Lower lobe of right lung (tissue), 2 donors: ENCODE data around the gene OSBP. TPM values are rescaled to one million over a fixed set of nuclear protein-coding genes. Genes with fewer than 3 reads are reported as not detected.

Experiments
- ATAC-seq, 2 donors: fragments of 200-7000 bp; cut with Tn5 transposase; one replicate each; pipeline ENCODE4 v1.9.1; 2020 to 2022; ENCODE audit warnings: mild to moderate bottlenecking in 2 of 2, moderate library complexity in 2 of 2
- DNase-seq: peaks from one replicate; pipeline ENCODE4 v3.0.0-alpha.2; 2020
- H3K27ac ChIP-seq: fragments of 200-600 bp; one replicate; pipeline ENCODE4 v1.8.0; 2022
- H3K27me3 ChIP-seq: fragments of 200-600 bp; one replicate; pipeline ENCODE4 v1.8.0; 2022; ENCODE audit warnings: low read depth
- H3K36me3 ChIP-seq: fragments of 200-600 bp; one replicate; pipeline ENCODE4 v1.8.0; 2022; ENCODE audit warnings: mild to moderate bottlenecking
- H3K4me1 ChIP-seq: fragments of 200-600 bp; one replicate; pipeline ENCODE4 v1.8.0; 2022
- H3K4me3 ChIP-seq: fragments of 200-600 bp; one replicate; pipeline ENCODE4 v1.8.0; 2022; ENCODE audit warnings: mild to moderate bottlenecking
- H3K9me3 ChIP-seq: fragments of 200-600 bp; one replicate; pipeline ENCODE4 v1.8.0; 2022
- intact Hi-C: fragments of 100-400 bp; cut with DNase I; formaldehyde crosslinking; loops from one replicate; pipeline ENCODE4 v1.11.0; 2022
- microRNA-seq: library from miRNA; unstranded; fragments of <30 nt; microRNA quantifications from one replicate; pipeline ENCODE4 v1.2.0, GENCODE V29; 2020; ENCODE audit warnings: borderline number of aligned reads
- total RNA-seq: library from RNA; stranded (reverse); fragmentation: NEBNext Ultra II Directional; extraction: Animal tissue kit (Norgen Biotek cat#: 25700); gene quantifications from one replicate; pipeline ENCODE4 v1.2.1, GENCODE V29; 2021
- TF ChIP-seq, protein P1 (sequence below): fragments of 200-600 bp; IDR thresholded peaks from one replicate; pipeline ENCODE4 v1.8.0; 2022; ENCODE audit warnings: antibody characterized with exemption, mild to moderate bottlenecking
- donor health status: DM: no; HTN: yes; CAD: no; lungs with severe emphysema.

The OSBP gene
- total RNA-seq, 1 donor from 2014 or later = 37.7 TPM

DNA sequence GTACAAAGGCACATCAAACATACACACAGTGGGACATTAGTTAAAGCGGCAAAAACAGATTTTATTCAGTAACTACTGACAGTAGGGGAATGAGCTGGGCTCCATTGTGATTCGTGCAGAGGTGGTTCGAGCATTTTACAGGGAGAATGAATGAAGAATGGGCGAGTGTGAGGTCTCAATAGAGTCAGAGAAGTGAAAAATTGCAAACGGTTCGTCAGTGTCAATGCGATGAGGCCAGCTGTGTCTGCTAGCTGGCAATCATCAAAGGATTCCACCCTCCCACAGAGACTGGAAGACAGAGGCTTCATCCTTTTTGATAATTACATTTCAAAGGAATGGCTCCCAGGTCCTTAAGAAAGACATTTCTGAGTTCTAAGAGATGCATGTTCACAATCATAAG lies 86.9 kb downstream of the OSBP start:
- Histone ChIP-seq H3K27me3 (peaks cover 3% of the 10 kb centered on the region), H3K36me3 (no peaks in the 10 kb centered on the region), H3K9me3 (no peaks in the 10 kb centered on the region), H3K27ac (no peak overlapping the region), H3K4me3 (no peak overlapping the region), H3K4me1 (no peaks in the 10 kb centered on the region)
- TF ChIP-seq, protein P1, sequence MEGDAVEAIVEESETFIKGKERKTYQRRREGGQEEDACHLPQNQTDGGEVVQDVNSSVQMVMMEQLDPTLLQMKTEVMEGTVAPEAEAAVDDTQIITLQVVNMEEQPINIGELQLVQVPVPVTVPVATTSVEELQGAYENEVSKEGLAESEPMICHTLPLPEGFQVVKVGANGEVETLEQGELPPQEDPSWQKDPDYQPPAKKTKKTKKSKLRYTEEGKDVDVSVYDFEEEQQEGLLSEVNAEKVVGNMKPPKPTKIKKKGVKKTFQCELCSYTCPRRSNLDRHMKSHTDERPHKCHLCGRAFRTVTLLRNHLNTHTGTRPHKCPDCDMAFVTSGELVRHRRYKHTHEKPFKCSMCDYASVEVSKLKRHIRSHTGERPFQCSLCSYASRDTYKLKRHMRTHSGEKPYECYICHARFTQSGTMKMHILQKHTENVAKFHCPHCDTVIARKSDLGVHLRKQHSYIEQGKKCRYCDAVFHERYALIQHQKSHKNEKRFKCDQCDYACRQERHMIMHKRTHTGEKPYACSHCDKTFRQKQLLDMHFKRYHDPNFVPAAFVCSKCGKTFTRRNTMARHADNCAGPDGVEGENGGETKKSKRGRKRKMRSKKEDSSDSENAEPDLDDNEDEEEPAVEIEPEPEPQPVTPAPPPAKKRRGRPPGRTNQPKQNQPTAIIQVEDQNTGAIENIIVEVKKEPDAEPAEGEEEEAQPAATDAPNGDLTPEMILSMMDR = no peak
- intact Hi-C loops = no loop called here
- no peak for DNase-seq
- no peak for ATAC-seq

Small RNAs within 50 kb of the gene (microRNA-seq; reads per million reads assigned to microRNA genes)
- not detected for gene MIR3162

Other genes starting within 250 kb of the OSBP start
- not detected for gene OR5A2, start 189.4 kb downstream of the OSBP start, total RNA-seq
- gene OR5A1, start 179.3 kb downstream of the OSBP start, total RNA-seq = not detected
- gene OR4D6, start 158.8 kb downstream of the OSBP start, total RNA-seq = not detected
- not detected for gene OR4D10, start 142.5 kb downstream of the OSBP start, total RNA-seq
- not detected for gene OR4D11, start 112.2 kb downstream of the OSBP start, total RNA-seq
- not detected for gene OR4D9, start 104.2 kb downstream of the OSBP start, total RNA-seq
- gene PATL1, start 53.3 kb upstream of the OSBP start, total RNA-seq = 38.2 TPM
- gene OR10V1, start 98.1 kb upstream of the OSBP start, total RNA-seq = not detected
- gene STX3, start 139.6 kb upstream of the OSBP start, total RNA-seq = 59.4 TPM
- 29.7 TPM for gene MRPL16, start 195.0 kb upstream of the OSBP start, total RNA-seq
- not detected for gene CBLIF, start 229.7 kb upstream of the OSBP start, total RNA-seq